Islet precursor cell (in vitro differentiated cells): ENCODE measurements around the gene A1CF.
A peak's percentile ranks its signal among the peaks of the same experiment; 100 is the strongest.

ENCODE experiments used
- DNase-seq: peaks from one replicate; pipeline ENCODE4 v3.0.0-alpha.2; 2018

The A1CF gene

GRCh38 chr10:50861370-50861769 is 24.1 kb downstream of the A1CF start:
- no peak for DNase-seq

GRCh38 chr10:50857579-50857978 is 27.8 kb downstream of the A1CF start:
- no peak for DNase-seq

GRCh38 chr10:50855461-50855860 is 30.0 kb downstream of the A1CF start:
- no peak for DNase-seq

- no peak for DNase-seq
Measured at GRCh38 chr10:50855015-50855414, 30.4 kb downstream of the A1CF start.

- no peak for DNase-seq
Measured at GRCh38 chr10:50853557-50853956, 31.9 kb downstream of the A1CF start.

GRCh38 chr10:50851884-50852671 is 33.3 kb downstream of the A1CF start:
- no peak for DNase-seq

- DNase-seq, result no peak
Measured at GRCh38 chr10:50850578-50851230, 34.7 kb downstream of the A1CF start.

- peak; percentile 60 for DNase-seq
Measured at GRCh38 chr10:50846753-50847152, 38.7 kb downstream of the A1CF start.

GRCh38 chr10:50837095-50837494 is 48.3 kb downstream of the A1CF start:
- DNase-seq, result no peak

- no peak for DNase-seq
Measured at GRCh38 chr10:50832171-50832751, 53.2 kb downstream of the A1CF start.

GRCh38 chr10:50830066-50830465 is 55.4 kb downstream of the A1CF start:
- DNase-seq, result no peak

GRCh38 chr10:50824782-50825181 is 60.6 kb downstream of the A1CF start:
- DNase-seq, result no peak

GRCh38 chr10:50823789-50824188 is 61.6 kb downstream of the A1CF start:
- DNase-seq, result no peak

GRCh38 chr10:50809596-50809995 is 75.8 kb downstream of the A1CF start:
- DNase-seq, result no peak

GRCh38 chr10:50807851-50808776 is 77.3 kb downstream of the A1CF start:
- peak; percentile 59 for DNase-seq

GRCh38 chr10:50805981-50806622 is 79.3 kb downstream of the A1CF start:
- no peak for DNase-seq

GRCh38 chr10:50799595-50799994 is 85.8 kb downstream of the A1CF start:
- DNase-seq, result no peak

GRCh38 chr10:50798297-50798696 is 87.1 kb downstream of the A1CF start:
- no peak for DNase-seq

- DNase-seq, result no peak
Measured at GRCh38 chr10:50796693-50797092, 88.7 kb downstream of the A1CF start.

GRCh38 chr10:50794490-50794889 is 90.9 kb downstream of the A1CF start:
- DNase-seq, result no peak

- DNase-seq, result no peak
Measured at GRCh38 chr10:50788951-50789945, 96.2 kb downstream of the A1CF start.
